NCI-H524 treated with DMSO at 0.1 percent for 48 hours (cell line): ENCODE measurements around the gene TNFRSF14.

ENCODE experiments used
- DNase-seq: peaks from one replicate; lab custom pipeline; 2025; lab: John Stamatoyannopoulos, UW

Gene TNFRSF14

DNA sequence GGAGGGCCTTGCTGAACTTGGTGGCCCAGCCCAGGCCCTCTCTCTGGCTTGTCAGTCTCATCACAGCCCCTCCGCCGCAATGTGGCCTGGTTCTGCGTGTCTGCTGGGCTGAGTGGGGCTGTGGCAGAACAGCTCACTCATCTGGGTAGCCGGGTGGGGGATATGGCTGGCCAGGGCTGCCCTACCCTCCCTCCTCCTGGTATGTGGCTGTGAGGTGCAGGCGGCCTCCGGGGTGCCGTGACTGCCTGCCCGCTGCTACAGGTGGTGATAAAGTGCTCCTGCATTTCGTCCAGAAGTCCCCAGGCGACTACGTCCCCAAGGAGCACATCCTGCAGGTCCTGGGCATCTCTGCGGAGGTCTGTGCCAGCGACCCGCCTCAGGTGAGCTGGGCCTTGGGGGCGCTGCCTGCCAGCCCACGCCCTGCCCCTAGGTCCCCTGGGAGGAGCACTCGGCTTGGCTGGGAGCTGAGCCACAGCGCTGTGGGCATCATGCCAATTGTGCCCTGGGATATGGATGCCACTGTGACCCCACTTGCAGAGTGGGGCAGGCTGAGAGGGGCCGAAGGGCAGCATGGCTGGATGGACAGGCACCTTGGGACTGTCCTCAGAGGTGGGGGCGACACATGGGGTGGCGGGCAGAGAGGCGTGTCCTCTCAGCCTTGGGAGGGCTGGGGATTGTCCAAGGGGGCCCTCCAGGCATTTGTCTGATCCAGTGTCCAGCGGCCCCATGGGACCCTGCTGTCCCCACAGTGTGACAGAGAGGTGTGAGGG, 32.7 kb downstream of the TNFRSF14 start:
- no peak for DNase-seq

GRCh38 chr1:2589431-2590232, 33.5 kb downstream of the TNFRSF14 start:
- DNase-seq = no peak

DNA sequence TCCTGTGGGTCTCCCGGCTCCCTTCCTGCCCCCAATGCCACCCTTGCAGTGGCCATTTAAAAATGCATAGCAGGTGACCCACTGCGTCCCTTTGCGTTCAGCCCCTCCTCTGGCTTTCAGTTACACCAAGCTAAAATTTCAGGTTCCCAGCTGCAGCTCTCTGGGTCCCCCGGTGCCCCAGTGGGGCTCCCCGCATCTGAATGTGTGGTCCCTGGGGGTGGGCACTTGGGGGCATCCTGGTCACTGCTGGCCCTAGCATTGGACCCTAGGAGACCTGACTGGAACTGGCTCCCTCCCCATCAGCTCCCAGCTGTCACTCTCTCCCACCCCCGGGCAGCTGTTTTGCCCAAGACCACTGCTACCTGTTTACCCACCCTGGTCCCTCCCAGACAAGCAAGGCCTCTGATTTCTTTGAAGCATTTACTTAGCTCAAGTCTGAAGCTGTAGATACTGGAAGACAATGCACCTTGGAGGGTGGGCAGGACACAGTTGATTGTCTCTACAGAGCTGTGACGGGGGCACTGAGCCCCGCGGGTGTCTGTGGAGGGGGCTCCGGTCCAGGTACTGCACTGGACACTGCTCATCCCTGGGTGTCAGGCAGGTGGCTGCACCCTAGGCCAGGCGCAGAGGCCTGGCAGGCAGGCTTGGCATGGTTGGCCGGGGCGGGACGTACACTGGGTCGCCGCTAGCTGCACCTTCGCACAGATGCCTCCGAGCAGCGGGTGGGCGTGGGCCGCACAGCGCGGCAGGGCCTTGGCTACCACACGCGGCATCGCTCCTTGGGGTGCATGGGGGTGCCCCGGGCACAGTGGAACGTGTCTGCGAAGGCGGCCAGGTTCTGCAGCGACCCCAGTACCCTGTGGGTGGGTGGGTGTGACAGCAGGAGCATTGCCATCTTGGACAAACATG, 34.3 kb downstream of the TNFRSF14 start:
- no peak for DNase-seq

DNA sequence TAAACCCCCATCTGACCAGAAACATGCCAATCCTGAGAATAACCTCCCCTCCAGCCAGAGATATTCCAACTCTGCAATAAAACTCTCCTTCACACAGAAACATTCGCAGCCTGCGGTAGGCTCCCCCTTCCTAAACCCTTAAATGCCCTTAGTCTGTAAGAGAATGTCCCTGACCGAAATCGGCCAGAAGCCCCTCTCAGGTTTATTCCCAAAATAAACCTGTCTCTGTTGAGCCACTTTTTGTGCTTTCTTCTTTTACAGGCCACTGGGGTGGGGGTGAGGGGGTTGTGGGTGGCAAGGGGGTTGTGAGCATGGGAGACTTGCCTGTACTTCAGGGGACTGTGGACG, 35.0 kb downstream of the TNFRSF14 start:
- no peak for DNase-seq

DNA sequence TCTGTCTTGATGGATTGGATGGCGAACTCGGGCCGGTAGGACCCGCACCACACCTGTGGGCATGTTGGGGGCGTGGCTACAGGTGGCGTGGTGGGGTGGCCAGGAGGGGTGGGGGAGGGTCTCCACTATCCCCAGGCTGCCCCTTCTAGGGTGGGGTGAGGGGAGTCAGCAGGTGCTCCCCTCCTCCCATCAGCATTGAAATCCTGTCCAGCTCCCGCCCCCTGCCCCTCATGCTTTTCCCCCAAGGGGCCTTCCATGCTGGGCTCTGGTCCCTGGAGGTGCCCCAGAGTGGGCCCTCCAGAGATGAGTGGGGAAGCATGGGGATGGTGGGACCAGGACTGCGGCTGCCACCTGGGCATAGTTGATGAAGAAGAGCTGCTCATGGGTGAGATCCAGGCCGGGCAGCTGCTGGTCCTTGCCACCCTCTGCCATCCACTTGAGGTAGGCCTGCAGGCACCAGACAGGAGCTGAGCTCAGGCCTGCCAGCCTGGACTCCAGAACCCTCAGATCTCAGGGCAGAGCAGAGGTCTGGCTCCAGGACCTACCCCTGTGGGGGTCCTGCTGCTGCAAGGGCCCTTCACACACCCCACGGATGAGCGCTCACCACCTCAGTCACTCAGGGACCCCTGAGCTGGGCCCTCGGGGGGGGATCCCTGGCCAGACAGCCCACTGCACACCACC, 35.5 kb downstream of the TNFRSF14 start:
- no peak for DNase-seq

DNA sequence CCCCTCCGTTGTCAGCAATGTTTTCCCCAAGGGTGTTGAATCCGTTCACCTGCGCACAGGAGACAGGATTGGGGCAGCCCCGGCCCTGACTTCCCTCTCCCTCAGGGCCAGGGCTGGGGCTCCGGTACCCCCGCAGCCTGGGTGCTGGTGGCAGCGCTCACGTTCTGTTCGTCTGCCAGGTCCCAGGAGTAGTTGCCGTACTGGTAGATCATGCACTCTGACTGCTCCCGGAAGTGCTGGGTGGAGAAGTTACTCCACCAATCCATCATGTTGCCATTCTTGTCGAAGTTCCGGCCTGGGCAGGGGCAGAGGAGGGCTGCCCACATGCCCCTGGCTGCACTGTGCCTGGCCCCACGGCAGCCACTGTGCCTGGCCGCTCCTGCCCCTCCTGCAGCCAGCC, 36.5 kb downstream of the TNFRSF14 start:
- DNase-seq = no peak

- no peak for DNase-seq
Observed at GRCh38 chr1:2593251-2593878, 37.2 kb downstream of the TNFRSF14 start.

DNA sequence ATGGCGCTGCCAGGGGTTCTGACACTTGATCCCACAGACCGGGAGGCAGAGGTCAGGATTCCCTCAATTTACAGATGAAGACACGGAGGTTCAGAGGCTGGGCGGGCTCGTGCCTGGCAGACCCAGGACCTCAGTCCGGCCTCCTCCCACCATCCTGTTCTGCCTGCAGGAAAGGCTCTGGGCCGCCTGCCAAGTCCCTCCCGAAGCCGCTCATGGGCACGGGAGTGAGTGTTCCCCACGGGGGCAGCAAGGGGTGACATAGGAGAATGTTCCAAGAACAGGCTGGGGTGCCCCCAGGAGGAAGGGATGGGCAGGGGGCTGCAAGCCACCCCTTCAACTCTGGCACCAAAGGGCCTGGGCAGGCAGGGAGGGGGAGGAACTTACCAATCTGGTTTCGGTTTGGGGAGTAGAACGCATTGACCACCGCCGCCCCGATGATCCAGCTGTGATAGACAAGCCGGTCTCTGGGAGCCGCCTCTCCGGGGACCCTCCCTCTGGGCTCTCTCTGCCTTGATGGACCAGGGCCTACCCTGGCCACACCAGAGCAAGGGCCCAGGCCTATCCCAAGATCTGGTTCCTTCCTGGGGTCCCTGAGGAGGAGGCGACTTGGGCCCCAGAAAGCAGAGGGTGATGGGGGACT, 38.0 kb downstream of the TNFRSF14 start:
- no peak for DNase-seq

DNA sequence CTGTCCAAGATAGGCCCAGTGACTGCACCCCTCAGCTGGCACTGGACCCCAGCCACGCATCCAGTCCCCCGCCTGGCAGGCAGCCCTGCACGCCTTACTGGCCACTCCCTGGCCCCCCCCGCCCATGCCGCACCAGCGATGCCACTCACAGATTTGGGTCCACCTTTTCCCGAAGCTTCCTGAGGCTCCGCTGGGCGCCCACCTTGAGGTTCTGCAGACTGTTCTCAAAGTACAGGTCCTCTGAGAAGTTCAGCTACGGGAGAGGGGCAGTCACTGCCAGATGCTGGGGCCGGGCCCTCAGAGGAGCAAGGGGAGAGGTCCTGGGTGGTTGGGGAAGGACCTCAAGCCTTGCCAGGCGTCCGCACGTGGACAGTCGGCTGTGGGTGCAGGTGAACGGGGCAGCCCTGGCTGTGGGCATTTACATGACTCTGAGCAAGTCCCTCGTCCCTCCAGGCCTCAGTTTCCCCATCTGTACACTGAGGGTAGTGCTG, 38.5 kb downstream of the TNFRSF14 start:
- DNase-seq = no peak

GRCh38 chr1:2595261-2595811, 39.2 kb downstream of the TNFRSF14 start:
- DNase-seq = no peak

- no peak for DNase-seq
Observed at GRCh38 chr1:2595812-2596529, 39.8 kb downstream of the TNFRSF14 start.

DNA sequence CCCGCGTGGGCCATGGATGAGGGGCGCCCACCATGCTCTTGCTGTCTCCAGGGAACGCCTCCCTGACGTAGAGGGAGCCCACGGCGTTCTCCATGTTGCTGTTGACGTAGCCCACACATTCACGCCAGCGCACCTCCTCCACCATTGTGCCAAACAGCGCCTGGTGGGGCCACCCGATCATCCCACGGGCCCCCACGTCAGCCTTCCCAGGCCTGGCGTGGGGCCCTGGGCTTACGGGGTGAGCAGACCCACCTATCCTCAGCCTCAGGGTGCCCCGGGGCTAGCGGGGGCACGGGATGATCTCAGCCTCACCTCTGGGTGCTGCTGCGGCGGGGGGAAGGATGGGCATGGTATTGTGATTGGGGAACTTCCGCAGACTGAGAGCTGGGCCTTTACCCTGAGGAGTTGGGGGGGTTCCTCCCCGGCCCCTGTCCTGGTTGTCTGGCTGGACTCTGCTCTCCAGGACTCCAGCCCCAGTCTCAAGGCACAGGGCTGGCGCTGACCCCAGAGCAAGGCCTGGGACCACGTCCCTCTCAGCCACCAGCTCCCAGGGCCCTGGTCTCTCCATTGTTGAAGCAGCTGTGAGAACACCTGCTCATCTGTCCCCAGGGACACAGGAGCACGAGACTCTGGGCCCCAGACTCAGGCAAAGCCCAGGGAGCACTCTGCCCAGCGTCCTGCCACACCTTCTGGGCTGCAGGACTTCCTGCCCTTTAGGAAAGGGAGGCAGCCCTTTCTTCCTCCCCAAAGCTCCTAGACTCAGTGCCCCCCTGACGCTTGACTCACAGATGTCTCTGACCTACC, 40.6 kb downstream of the TNFRSF14 start:
- no peak for DNase-seq

DNA sequence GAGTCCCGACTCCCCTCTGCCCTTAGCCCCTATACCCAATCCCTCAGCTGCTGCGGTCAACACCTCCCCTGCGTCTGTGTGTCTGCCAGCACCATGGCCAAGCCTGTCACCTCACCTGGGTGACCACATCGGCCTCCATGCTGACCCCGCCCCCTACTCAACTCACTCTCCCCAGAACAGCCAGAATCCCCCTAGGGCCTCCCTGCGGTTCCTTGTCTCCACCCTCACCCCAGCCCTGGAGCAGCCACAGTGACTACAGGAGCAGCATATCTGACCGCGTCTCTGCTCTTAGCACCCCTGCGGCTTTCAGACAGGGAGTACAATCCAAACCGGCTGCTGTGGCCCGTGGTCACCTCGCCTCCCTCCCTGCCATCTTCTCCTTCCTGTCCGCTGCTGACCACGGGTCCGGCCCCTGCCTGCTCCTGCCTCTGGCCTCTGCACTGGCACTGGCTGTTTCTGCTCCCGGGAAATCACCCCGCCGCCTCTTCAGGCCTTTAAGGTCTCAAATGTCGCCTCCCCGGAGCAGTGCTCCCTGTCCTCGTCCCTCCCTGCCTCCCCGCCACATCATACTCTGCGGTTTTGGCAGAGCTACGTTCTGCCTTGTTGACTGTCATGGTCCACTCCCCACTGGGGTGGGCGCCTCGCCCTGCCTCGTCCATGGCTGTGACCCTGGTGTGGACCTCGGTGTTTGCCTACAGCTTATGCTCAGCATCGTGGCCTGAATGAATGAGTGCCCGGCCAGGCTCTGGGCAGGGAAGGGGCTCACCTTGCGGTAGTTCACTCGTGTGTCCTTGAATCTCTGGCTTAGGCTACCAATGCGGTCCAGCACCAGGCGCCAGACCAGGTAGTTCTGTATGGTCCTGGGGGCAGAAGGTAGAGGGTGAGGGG, 41.5 kb downstream of the TNFRSF14 start:
- no peak for DNase-seq

DNA sequence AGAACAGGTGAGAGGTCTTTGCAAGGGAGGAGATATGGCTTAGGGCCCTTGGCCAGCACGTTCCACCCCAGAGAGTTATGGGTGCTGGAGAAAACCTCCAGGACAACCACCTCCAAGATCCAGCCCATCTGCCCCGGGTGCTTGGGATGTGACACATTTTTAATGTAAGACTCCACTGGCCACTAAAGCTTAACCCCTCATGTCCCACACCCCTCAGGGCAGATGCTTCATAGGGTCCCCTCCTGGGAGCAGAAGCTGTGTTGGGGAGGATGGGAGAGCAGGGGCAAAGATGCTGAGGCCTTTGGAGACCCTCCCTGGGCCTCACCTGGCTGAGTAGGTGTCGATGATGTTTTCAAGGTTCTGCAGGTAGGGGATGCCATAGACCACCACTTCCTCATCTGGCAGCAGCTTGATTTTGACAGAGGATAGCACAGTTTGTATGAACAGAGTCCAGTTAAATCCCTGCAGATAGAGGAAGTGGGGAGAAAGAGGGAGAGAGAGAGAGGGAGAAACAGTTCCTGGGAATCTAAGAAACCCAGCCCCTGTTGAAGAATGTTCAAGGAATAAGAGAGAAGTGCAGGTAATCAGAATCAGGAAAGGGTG, 42.3 kb downstream of the TNFRSF14 start:
- no peak for DNase-seq

GRCh38 chr1:2601721-2602303, 45.6 kb downstream of the TNFRSF14 start:
- DNase-seq = no peak

DNA sequence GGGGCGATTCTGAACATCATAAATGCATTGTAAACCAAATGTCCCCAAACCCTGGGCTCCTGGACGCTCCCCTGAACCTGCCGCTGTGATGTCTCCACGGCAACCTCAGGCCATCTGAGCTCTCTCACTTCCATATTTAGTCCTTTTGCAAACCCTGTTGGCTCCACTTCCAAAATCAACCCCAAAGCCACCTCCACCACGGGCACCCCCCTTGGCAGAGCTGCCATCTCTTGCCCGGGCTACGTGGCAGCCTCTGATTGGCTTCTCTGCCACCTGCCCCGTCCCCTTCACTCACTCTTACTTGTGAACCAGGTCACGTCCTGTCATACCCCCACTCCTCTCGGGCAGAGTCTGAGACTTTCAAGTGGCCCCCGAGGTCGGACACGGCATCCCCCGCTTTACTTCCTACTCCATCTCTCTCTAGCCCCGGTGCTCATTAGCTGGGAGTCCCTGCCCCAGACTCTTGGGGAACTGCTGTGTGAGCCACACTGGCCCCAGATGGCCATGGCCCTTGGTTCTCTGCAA, 46.2 kb downstream of the TNFRSF14 start:
- DNase-seq = no peak
